Measurements from ENCODE around the gene DNAJC5. TPM values are rescaled to one million over a fixed set of nuclear protein-coding genes. Genes with fewer than 3 reads are reported as not detected.

The DNAJC5 gene
- total and polyA plus RNA-seq, 2 donors (not counting 1 experiment from before 2014, with no cell fraction given), result 12.2 to 33.3 TPM

- WGBS (ENCODE audit: insufficient coverage), result 53% methylated on average over 13 of the region's 14 CpGs
- Histone ChIP-seq H3K79me2 (ENCODE audit: control insufficient read depth, insufficient read depth, low read length) (no peaks in the 10 kb centered on the region), H3K9me3 (ENCODE audit: control extremely low read depth in 1 of 3, control insufficient read depth in 2 of 3, insufficient read depth in 1 of 3, low read length in 2 of 3) (no peaks in the 10 kb centered on the region), H3K9ac (ENCODE audit: low read length) (no peak overlapping the region), H3K4me1 (ENCODE audit: control insufficient read depth in 2 of 2, insufficient read depth in 2 of 2, low read length in 2 of 2) (peaks cover 26 to 39% of the 10 kb centered on the region in 2 donors), H3K36me3 (replicated peaks in 1 of 2; ENCODE audit: control extremely low read depth in 1 of 2, control insufficient read depth in 1 of 2, extremely low read depth in 1 of 2, insufficient read depth in 2 of 2, low read length in 1 of 2) (peaks cover 0 to 4% of the 10 kb centered on the region in 2 experiments), H3K4me2 (replicated peaks; ENCODE audit: low read depth, low read length, poor library complexity, severe bottlenecking) (peak overlapping the region; percentile 60), H3K27ac (ENCODE audit: low read length in 2 of 2) (no peak overlapping the region), H4K20me1 (ENCODE audit: control insufficient read depth, insufficient read depth, low read length, poor library complexity, severe bottlenecking) (no peaks in the 10 kb centered on the region), H3K4me3 (ENCODE audit: control extremely low read depth in 1 of 5, extremely low read depth in 1 of 5, insufficient read depth in 1 of 5, low read depth in 2 of 5, low read length in 4 of 5) (no peak overlapping the region), H2AFZ (ENCODE audit: insufficient read depth, low read depth, low read length, poor library complexity, severe bottlenecking) (no peak overlapping the region), H3K27me3 (replicated peaks in 1 of 4; ENCODE audit: control extremely low read depth in 1 of 4, control insufficient read depth in 3 of 4, insufficient read depth in 4 of 4, low read length in 3 of 4) (peaks cover 0 to 19% (median 5%) of the 10 kb centered on the region in 4 experiments)
- H3K27me3 Mint-ChIP-seq, result no peaks in the 10 kb centered on the region
- DNase-seq (no peak), ATAC-seq (ENCODE audit: low read depth) (no peak)
- TF ChIP-seq CTCF (IDR thresholded peaks at IDR 0.05) (no peak), EZH2 (IDR thresholded peaks at IDR 0.05; ENCODE audit: borderline replicate concordance, insufficient read depth, low read depth, low read length, poor library complexity, severe bottlenecking) (no peak)
- H3K27ac Mint-ChIP-seq, result no peak overlapping the region
- H3K4me1 Mint-ChIP-seq, result peaks cover 27% of the 10 kb centered on the region
- CTCF ChIA-PET, result interaction anchor here (0.5 kb wide), 1 partner anchor 186 kb away, joined by 5 read pairs; no protein-coding TSS in a partner anchor
- POLR2A ChIA-PET, result no interaction called here
- H3K9me3 Mint-ChIP-seq (ENCODE audit: insufficient read depth), result no peaks in the 10 kb centered on the region
- intact Hi-C loops (cut with micrococcal nuclease), result no loop called here
- H3K4me3 Mint-ChIP-seq, result no peak overlapping the region
Observed at GRCh38 chr20:63857764-63858392, 37.0 kb upstream of the DNAJC5 start.

GRCh38 chr20:63858393-63859165 is 36.3 kb upstream of the DNAJC5 start:
- peaks cover 0 to 16% (median 5%) of the 10 kb centered on the region in 4 experiments for H3K27me3 ChIP-seq (replicated peaks in 1 of 4; ENCODE audit: control extremely low read depth in 1 of 4, control insufficient read depth in 3 of 4, insufficient read depth in 4 of 4, low read length in 3 of 4)
- peaks cover 34% of the 10 kb centered on the region for H3K4me1 Mint-ChIP-seq
- no peak overlapping the region for H3K27ac Mint-ChIP-seq
- H3K27me3 Mint-ChIP-seq, result no peaks in the 10 kb centered on the region
- TF ChIP-seq EZH2 (IDR thresholded peaks at IDR 0.05; ENCODE audit: borderline replicate concordance, insufficient read depth, low read depth, low read length, poor library complexity, severe bottlenecking), result no peak
- TF ChIP-seq CTCF (IDR thresholded peaks at IDR 0.05), result no peak
- CTCF ChIA-PET, result no interaction called here
- DNase-seq, result no peak
- peak overlapping the region in 2 of 5 experiments; percentile 7 to 25 for H3K4me3 ChIP-seq (ENCODE audit: control extremely low read depth in 1 of 5, extremely low read depth in 1 of 5, insufficient read depth in 1 of 5, low read depth in 2 of 5, low read length in 4 of 5)
- no peaks in the 10 kb centered on the region for H3K9me3 Mint-ChIP-seq (ENCODE audit: insufficient read depth)
- ATAC-seq (ENCODE audit: low read depth), result peak; percentile 26
- H3K79me2 ChIP-seq (ENCODE audit: control insufficient read depth, insufficient read depth, low read length), result peaks cover 5% of the 10 kb centered on the region
- peak overlapping the region; percentile 38 for H3K9ac ChIP-seq (ENCODE audit: low read length)
- H3K36me3 ChIP-seq (replicated peaks in 1 of 2; ENCODE audit: control extremely low read depth in 1 of 2, control insufficient read depth in 1 of 2, extremely low read depth in 1 of 2, insufficient read depth in 2 of 2, low read length in 1 of 2), result peaks cover 0 to 4% of the 10 kb centered on the region in 2 experiments
- WGBS (ENCODE audit: insufficient coverage), result 19% methylated on average over 1 of the region's 12 CpGs
- peak overlapping the region; percentile 9 for H2AFZ ChIP-seq (ENCODE audit: insufficient read depth, low read depth, low read length, poor library complexity, severe bottlenecking)
- H3K4me3 Mint-ChIP-seq, result peak overlapping the region; percentile 67
- no peaks in the 10 kb centered on the region for H3K9me3 ChIP-seq (ENCODE audit: control extremely low read depth in 1 of 3, control insufficient read depth in 2 of 3, insufficient read depth in 1 of 3, low read length in 2 of 3)
- H3K27ac ChIP-seq (ENCODE audit: low read length in 2 of 2), result no peak overlapping the region
- peak overlapping the region; percentile 60 for H3K4me2 ChIP-seq (replicated peaks; ENCODE audit: low read depth, low read length, poor library complexity, severe bottlenecking)
- intact Hi-C loops (cut with micrococcal nuclease), result no loop called here
- no peaks in the 10 kb centered on the region for H4K20me1 ChIP-seq (ENCODE audit: control insufficient read depth, insufficient read depth, low read length, poor library complexity, severe bottlenecking)
- peaks cover 31 to 46% of the 10 kb centered on the region in 2 donors for H3K4me1 ChIP-seq (ENCODE audit: control insufficient read depth in 2 of 2, insufficient read depth in 2 of 2, low read length in 2 of 2)
- POLR2A ChIA-PET, result interaction anchor here (0.5 kb wide), 1 partner anchor 327 kb away, joined by 6 read pairs; no protein-coding TSS in a partner anchor

Measured in B cell (primary cell).